ENCODE results near the gene ASCC1. TPM values are rescaled to one million over a fixed set of nuclear protein-coding genes. Genes with fewer than 3 reads are reported as not detected.

Gene ASCC1
- polyA plus RNA-seq, 3 donors from 2014 or later, result 36.9 to 57.6 (median 40.5) TPM

DNA sequence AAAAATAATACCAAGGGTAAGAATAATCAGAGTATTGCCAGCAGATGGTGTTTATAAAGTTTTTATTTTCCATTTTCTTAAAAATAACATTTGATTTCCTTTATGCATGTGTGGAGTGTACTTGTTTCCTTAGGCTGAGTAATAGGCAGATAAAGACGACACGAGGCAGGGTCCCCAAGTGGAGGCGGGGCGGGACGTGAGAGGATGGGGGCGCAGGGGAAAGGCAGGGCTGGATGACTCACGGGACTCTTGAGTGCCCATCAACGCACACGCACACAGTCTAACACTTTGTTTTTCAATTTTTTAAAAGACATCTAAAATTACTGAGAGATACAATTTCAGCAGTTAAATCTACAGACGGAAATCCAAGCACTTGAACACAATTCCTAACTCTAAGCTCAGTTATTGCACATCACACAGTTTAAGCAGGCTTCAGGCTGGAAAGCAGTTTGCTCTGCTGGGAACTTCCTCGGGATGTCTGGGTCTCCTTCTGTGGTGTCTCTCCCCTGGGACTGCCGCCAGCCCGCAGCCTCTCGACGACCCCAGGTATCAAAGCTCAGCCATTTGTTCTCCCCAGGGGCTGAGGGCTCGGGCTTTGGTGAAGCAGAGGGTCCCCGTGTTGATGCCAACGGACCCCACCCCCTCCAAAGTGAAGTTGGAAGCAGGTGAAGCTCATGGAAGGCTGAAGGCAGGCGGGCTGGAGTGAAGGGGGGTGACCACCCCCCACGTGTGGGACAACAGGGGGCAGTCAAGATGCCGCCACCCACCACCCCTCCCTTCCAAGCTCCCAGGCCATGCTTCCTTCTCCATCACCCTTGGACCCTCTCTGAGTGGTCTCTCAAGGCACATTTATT, 156.9 kb downstream of the ASCC1 start:
- Mint-ChIP-seq H3K36me3 (peaks cover 0 to under 1% (median under 1%) of the 10 kb centered on the region in 3 donors), H3K4me3 (no peak overlapping the region), H3K27ac (peak overlapping the region in 4 of 6 donors; percentile 23 to 72 (median 30)), H3K27me3 (ENCODE audit: low read depth in 3 of 3) (peaks cover 29 to 49% (median 39%) of the 10 kb centered on the region in 3 donors), H3K9me3 (no peaks in the 10 kb centered on the region), H3K4me1 (no peaks in the 10 kb centered on the region)
- no peak for DNase-seq

DNA sequence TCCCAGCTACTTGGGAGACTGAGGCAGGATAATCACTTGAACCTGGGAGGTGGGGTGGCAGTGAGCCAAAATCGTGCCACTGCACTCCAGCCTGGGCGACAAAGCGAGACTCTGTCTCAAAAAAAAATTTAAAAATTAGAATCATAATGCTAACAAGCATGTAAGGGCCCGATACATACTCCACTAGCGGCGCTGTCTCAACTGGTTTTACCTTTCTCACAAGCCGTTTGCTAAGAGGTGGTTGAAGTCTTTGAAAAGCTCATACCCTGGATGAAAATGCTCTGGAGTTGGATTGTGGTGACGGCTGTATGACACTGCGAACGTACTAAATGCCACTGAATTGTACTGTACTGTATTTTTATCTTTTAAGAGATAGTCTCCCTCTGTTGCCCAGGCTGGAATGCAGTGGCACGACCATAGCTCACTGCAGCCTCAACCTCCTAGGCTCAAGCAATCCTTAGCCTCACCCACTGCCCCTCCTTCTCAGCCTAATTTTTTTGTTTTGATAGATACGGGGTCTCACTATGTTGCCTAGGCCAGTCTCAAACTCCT, 157.7 kb downstream of the ASCC1 start:
- Mint-ChIP-seq H3K27ac (peak overlapping the region in 3 of 6 donors; percentile 23 to 35 (median 32)), H3K4me3 (no peak overlapping the region)
- DNase-seq, result no peak

DNA sequence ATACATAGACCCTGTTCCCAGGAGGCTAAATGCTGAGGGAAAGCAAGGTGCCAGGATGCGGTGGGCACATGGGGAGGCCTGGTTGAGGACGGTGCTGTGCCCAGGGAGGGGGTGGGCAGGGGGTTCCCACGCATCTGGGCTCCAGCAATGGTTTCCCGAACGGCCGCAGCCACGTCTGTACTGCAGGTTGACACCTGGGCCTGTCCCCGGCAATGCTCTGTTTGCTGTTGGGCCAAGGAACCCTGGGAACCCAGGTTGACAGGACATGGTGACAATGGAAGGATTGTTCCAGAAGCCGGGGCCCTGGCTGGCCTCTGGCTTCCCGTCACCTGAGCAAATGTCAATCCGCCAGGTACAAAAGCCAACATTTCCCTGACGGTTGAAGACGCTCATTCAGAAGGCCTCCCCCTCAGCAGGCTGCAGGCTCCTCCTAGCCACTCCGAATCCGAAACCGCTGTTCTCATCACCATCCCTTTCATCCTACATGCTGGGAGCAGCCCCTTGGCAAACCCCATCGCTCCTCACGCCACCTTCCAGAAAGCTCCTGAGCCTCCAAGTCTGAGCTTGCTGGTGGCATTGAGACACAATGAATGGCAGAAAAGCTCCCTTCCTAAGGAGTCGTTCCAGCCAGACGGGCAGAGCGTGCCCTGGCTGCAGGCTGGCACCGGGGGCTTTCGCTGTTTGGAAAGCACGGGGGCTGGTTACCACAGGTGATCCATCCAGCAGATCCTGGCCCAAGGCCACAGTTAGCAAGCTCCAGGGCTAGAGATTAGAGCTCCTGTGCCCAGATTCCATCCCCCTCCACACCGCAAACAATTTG, 158.9 kb downstream of the ASCC1 start:
- Mint-ChIP-seq H3K36me3 (no peaks in the 10 kb centered on the region), H3K4me1 (no peaks in the 10 kb centered on the region), H3K27me3 (ENCODE audit: low read depth in 3 of 3) (peaks cover 25 to 43% (median 30%) of the 10 kb centered on the region in 3 donors), H3K27ac (no peak overlapping the region), H3K4me3 (no peak overlapping the region), H3K9me3 (no peaks in the 10 kb centered on the region)
- DNase-seq, result no peak

More for the DNA sequence above, 157.7 kb downstream of the ASCC1 start:
- Mint-ChIP-seq H3K4me1 (no peaks in the 10 kb centered on the region), H3K27me3 (ENCODE audit: low read depth in 3 of 3) (peaks cover 27 to 47% (median 35%) of the 10 kb centered on the region in 3 donors), H3K9me3 (no peaks in the 10 kb centered on the region), H3K36me3 (no peaks in the 10 kb centered on the region)

DNA sequence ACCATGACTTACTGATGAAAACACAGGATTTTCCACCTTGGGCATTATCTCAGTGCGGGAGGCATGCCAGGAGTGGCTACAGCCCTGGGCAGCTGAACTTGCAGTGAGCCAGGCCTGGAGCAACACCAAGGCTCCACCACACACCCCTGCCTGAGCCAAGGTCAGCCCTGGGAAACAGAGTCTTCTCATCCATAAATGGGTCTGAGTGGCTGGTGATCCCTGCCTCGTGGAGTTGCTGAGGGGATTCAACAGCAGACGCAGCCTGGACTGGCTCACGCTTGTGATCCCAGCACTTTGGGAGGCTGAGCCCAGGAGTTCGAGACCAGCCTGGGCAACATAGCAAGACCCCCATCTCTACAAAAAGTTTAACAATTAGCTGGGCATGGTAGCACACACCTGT, 160.0 kb downstream of the ASCC1 start:
- no peaks in the 10 kb centered on the region for H3K36me3 Mint-ChIP-seq
- H3K27me3 Mint-ChIP-seq (ENCODE audit: low read depth in 3 of 3), result peaks cover 18 to 35% (median 25%) of the 10 kb centered on the region in 3 donors
- H3K4me1 Mint-ChIP-seq, result no peaks in the 10 kb centered on the region
- no peak overlapping the region for H3K27ac Mint-ChIP-seq
- no peak for DNase-seq
- no peaks in the 10 kb centered on the region for H3K9me3 Mint-ChIP-seq
- no peak overlapping the region for H3K4me3 Mint-ChIP-seq

DNA sequence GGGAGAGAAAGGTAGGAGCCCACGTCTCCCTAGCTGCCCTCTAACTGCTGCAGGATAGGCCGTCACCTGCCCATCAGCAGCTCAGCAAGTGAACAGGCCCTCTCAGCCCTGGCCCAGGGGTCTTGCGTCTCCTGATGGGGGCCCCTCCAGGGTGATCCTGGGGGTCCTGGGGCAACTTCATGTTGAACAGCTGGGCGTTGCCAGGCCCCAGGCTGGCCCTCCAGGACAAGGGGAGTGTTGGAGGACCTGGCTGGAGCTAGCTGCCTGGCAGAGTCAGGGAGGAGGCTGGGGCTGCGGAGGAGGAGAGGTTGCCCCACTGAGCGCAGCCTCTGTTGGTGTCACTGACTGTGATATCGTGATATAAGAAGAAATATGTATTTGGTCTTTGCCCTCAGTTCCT, 162.4 kb downstream of the ASCC1 start:
- Mint-ChIP-seq H3K4me1 (no peaks in the 10 kb centered on the region), H3K36me3 (no peaks in the 10 kb centered on the region), H3K27me3 (ENCODE audit: low read depth in 3 of 3) (peaks cover 3 to 13% (median 6%) of the 10 kb centered on the region in 3 donors), H3K9me3 (no peaks in the 10 kb centered on the region), H3K4me3 (no peak overlapping the region), H3K27ac (no peak overlapping the region)
- no peak for DNase-seq

DNA sequence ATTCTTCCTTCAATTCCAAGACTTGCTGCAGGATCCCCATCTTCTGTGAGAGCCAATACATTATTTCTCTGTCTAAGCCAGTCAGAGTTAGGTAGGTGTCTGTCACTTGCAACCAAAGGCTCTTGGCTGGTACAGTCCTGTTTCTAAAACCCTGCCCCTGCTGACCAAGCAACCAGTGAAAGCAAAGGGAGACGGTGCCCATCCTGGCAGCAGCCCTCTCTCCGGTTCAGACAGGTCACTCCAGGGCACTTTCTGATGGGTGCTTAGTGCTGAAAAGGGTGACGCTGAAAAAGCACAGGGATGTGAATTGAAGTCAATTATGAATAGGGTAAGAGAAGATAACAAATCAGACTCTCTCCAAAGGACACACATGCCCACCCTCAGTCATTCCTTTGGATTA, 165.2 kb downstream of the ASCC1 start:
- no peaks in the 10 kb centered on the region for H3K36me3 Mint-ChIP-seq
- peaks cover 0 to 3% (median 2%) of the 10 kb centered on the region in 3 donors for H3K27me3 Mint-ChIP-seq (ENCODE audit: low read depth in 3 of 3)
- no peak overlapping the region for H3K27ac Mint-ChIP-seq
- DNase-seq, result no peak
- H3K9me3 Mint-ChIP-seq, result no peaks in the 10 kb centered on the region
- H3K4me3 Mint-ChIP-seq, result no peak overlapping the region
- H3K4me1 Mint-ChIP-seq, result peaks cover 0 to 5% of the 10 kb centered on the region in 2 donors

DNA sequence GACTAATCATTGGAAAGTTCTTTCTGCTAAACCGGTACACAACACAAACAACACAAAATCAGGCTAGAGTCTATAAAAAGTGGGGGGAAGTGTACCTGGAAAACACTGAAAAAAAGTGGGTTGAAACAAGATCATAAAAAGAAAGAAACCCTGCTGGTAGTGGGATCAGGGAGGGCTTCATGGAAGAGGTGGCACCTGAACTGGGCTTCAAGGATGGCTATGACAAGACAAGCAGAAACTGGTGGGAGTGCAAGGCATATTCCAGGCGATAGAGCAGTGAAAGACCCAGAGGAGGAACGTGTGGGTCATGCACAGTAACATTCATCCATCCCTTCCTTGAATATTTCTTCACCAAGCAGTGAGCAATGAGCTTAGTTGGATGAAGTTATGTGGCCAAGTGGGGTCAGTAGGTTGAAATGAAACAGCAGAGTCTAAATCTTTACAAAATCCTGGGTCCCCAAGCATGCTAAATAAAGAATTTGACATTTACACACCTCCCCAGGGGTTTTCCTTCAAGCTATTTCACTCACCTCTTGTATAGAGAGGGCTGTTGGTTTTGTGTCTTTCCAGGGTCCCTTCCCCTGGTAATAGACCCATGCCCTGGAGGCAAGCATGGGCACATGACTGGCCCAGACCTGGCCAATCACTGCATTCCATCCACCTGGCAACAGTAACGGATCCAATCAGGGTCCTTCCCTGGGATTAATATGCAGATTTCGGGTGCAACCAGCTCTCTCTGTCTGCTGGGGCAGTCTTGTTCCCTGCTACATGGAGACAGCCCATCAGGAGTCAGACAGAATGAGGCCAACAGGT, 165.9 kb downstream of the ASCC1 start:
- Mint-ChIP-seq H3K4me1 (peaks cover 0 to 5% of the 10 kb centered on the region in 2 donors), H3K36me3 (no peaks in the 10 kb centered on the region), H3K9me3 (no peaks in the 10 kb centered on the region), H3K4me3 (no peak overlapping the region), H3K27ac (no peak overlapping the region), H3K27me3 (ENCODE audit: low read depth in 3 of 3) (peaks cover 0 to 3% (median 2%) of the 10 kb centered on the region in 3 donors)
- DNase-seq, result no peak

DNA sequence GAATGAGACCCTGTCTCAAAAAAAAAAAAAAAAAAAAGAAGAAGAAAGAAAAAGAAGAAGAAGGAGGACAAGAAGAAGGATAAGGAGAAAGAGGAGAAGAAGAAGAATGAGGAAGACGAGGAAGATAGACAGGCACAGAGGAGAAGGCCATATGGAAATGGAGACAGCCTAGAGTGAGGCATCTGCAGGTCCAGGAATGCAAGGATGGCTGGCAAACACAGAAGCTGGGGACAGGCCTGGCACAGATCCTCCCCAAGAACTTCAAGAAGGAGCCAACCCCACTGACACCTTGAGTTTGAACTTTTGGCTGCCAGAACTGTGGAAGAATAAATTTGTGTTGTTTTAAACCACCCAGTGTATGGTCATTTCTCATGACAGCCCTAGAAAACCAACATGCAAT, 166.6 kb downstream of the ASCC1 start:
- Mint-ChIP-seq H3K9me3 (no peaks in the 10 kb centered on the region), H3K27me3 (ENCODE audit: low read depth in 3 of 3) (peaks cover 1 to 3% (median 2%) of the 10 kb centered on the region in 3 donors), H3K4me3 (no peak overlapping the region), H3K4me1 (peaks cover 0 to 5% of the 10 kb centered on the region in 2 donors), H3K36me3 (no peaks in the 10 kb centered on the region), H3K27ac (no peak overlapping the region)
- DNase-seq, result no peak

DNA sequence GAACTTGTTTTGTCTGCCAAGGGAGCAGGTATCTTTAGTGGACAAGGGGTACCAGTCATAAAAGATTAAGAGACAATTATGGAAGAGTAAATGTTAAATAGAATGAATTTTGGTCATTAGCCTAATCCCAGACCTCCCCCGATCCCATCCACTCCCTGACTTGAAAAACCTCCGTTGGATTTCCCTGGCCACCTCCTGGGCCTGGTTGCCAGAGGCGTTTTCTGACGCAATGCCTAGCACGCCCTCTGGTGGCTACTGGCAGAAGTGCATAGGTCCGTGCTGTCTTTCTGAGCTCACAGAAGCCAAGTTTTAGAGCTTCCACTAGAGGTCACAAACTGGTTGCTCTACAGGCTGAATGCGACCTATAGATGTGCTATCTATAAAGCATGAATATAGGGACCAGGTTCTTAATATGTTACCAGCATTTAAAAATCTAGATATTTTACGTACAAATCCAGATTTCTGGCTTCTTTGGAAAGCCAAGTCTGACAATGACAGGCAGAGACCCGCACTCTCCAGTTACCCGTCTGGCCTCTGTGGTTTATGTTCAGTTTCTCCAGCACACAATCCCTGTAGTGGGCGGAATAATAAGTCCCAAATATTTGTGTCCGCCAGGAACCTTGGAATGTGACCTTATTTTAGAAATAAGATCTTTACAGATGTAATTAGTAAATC, 167.5 kb downstream of the ASCC1 start:
- Mint-ChIP-seq H3K4me1 (peaks cover 0 to 5% of the 10 kb centered on the region in 2 donors), H3K27ac (no peak overlapping the region), H3K4me3 (no peak overlapping the region), H3K27me3 (ENCODE audit: low read depth in 3 of 3) (peaks cover 1 to 3% (median 2%) of the 10 kb centered on the region in 3 donors), H3K9me3 (no peaks in the 10 kb centered on the region), H3K36me3 (no peaks in the 10 kb centered on the region)
- peak; percentile 67 to 80 (median 74) for DNase-seq

Other genes starting within 250 kb of the ASCC1 start
- 10 to 100 TPM; 58.8 to 86.0 (median 69.0) TPM for gene SPOCK2, start 127.7 kb downstream of the ASCC1 start, polyA plus RNA-seq
- gene ANAPC16, start 264 bp downstream of the ASCC1 start, polyA plus RNA-seq, result 100 to 1,000 TPM; 291 to 366 (median 328) TPM
- 100 to 1,000 TPM; 437 to 876 (median 450) TPM for gene DDIT4, start 57.6 kb upstream of the ASCC1 start, polyA plus RNA-seq
- 10 to 100 TPM; 12.2 to 32.0 (median 12.4) TPM for gene DNAJB12, start 138.6 kb upstream of the ASCC1 start, polyA plus RNA-seq

Data from immature natural killer cell (primary cell).